Fibroblast of skin of left quadriceps (primary cell): Measurements from ENCODE around the gene TRIM31.

ENCODE experiments used
- DNase-seq, 2 experiments: peaks; one replicate each; pipeline ENCODE4 v3.0.0-alpha.2; 2013; ENCODE audit warnings: low read depth in 2 of 2

The TRIM31 gene

GRCh38 chr6:30113003-30113759 is at the start of gene TRIM31:
TSS of gene TRIM31 (minus strand) at chr6:30113090. CDS start at chr6:30112805, 285 bp downstream.
- DNase-seq, result no peak

GRCh38 chr6:30162265-30163089 is 49.6 kb upstream of the TRIM31 start:
- DNase-seq, result no peak

GRCh38 chr6:30160785-30161531 is 48.1 kb upstream of the TRIM31 start, which contains the start of gene TRIM10:
TSS of gene TRIM10 (minus strand) at chr6:30161211. CDS start at chr6:30160858, 353 bp downstream.
- no peak for DNase-seq

- DNase-seq, result no peak
Observed at GRCh38 chr6:30160008-30160784, 47.3 kb upstream of the TRIM31 start.

- no peak for DNase-seq
Observed at GRCh38 chr6:30158475-30159040, 45.7 kb upstream of the TRIM31 start.

GRCh38 chr6:30157999-30158398 is 45.1 kb upstream of the TRIM31 start:
- DNase-seq, result no peak

GRCh38 chr6:30157581-30157980 is 44.7 kb upstream of the TRIM31 start:
- no peak for DNase-seq

- DNase-seq, result no peak
Observed at GRCh38 chr6:30156774-30157173, 43.9 kb upstream of the TRIM31 start.

- DNase-seq, result no peak
Observed at GRCh38 chr6:30156262-30156599, 43.3 kb upstream of the TRIM31 start.

GRCh38 chr6:30155520-30156261 is 42.8 kb upstream of the TRIM31 start:
- no peak for DNase-seq

- DNase-seq, result peak; percentile 74 to 77
Observed at GRCh38 chr6:30154709-30155519, 42.0 kb upstream of the TRIM31 start.

GRCh38 chr6:30154061-30154460 is 41.2 kb upstream of the TRIM31 start:
- no peak for DNase-seq

- no peak for DNase-seq
Observed at GRCh38 chr6:30152910-30153610, 40.2 kb upstream of the TRIM31 start.

- DNase-seq, result no peak
Observed at GRCh38 chr6:30152016-30152673, 39.3 kb upstream of the TRIM31 start.

GRCh38 chr6:30151580-30151979 is 38.7 kb upstream of the TRIM31 start:
- DNase-seq, result no peak

- no peak for DNase-seq
Observed at GRCh38 chr6:30150671-30151395, 37.9 kb upstream of the TRIM31 start.

GRCh38 chr6:30149858-30150550 is 37.1 kb upstream of the TRIM31 start:
- no peak for DNase-seq
